Measurements from ENCODE around the gene SUMO3. TPM values are rescaled to one million over a fixed set of nuclear protein-coding genes. Genes with fewer than 3 reads are reported as not detected.
A peak's percentile ranks its signal among the peaks of the same experiment; 100 is the strongest.

SUMO3 gene
- total RNA-seq, 2 experiments from 2014 or later = 91.1 to 97.9 TPM

GRCh38 chr21:44853601-44854390, 35.9 kb upstream of the SUMO3 start:
- POLR2A ChIA-PET = no interaction called here
- peak overlapping the region; percentile 82 for H3K27ac Mint-ChIP-seq
- H3K36me3 Mint-ChIP-seq (ENCODE audit: low read depth) = peaks cover 48% of the 10 kb centered on the region

GRCh38 chr21:44850905-44851657, 33.2 kb upstream of the SUMO3 start:
- Mint-ChIP-seq H3K27me3 (no peaks in the 10 kb centered on the region), H3K4me1 (peaks cover 55% of the 10 kb centered on the region), H3K36me3 (ENCODE audit: low read depth) (peaks cover 38% of the 10 kb centered on the region), H3K9me3 (no peaks in the 10 kb centered on the region), H3K4me3 (no peak overlapping the region), H3K27ac (peak overlapping the region; percentile 60)
- ChIA-PET CTCF (interaction anchor here (0.8 to 0.9 kb wide), 2 partner anchors 21 to 31 kb away, joined by 3 read pairs; no protein-coding TSS in a partner anchor), POLR2A (no interaction called here)
- no peak for DNase-seq

More at GRCh38 chr21:44853601-44854390, 35.9 kb upstream of the SUMO3 start:
- CTCF ChIA-PET = interaction anchor here (1.0 to 1.2 kb wide), 2 partner anchors 13 to 86 kb away, joined by 3 to 4 read pairs; partner anchors contain the start of gene SLX9
- no peaks in the 10 kb centered on the region for H3K9me3 Mint-ChIP-seq
- H3K4me1 Mint-ChIP-seq = peaks cover 47% of the 10 kb centered on the region
- no peak for DNase-seq
- no peaks in the 10 kb centered on the region for H3K27me3 Mint-ChIP-seq
- H3K4me3 Mint-ChIP-seq = no peak overlapping the region

GRCh38 chr21:44850208-44850800, 32.4 kb upstream of the SUMO3 start:
- Mint-ChIP-seq H3K27me3 (no peaks in the 10 kb centered on the region), H3K36me3 (ENCODE audit: low read depth) (peaks cover 34% of the 10 kb centered on the region), H3K4me1 (peaks cover 55% of the 10 kb centered on the region), H3K27ac (no peak overlapping the region), H3K9me3 (no peaks in the 10 kb centered on the region), H3K4me3 (no peak overlapping the region)
- ChIA-PET CTCF (interaction anchor here (0.9 kb wide), 1 partner anchor 22 kb away, joined by 3 read pairs; no protein-coding TSS in a partner anchor), POLR2A (no interaction called here)
- DNase-seq = no peak

GRCh38 chr21:44849616-44850130, 31.8 kb upstream of the SUMO3 start:
- no peak overlapping the region for H3K27ac Mint-ChIP-seq
- H3K9me3 Mint-ChIP-seq = no peaks in the 10 kb centered on the region
- no peak for DNase-seq
- ChIA-PET CTCF (interaction anchor here (1.0 kb wide), 1 partner anchor 56 kb away, joined by 3 read pairs; no protein-coding TSS in a partner anchor), POLR2A (no interaction called here)
- no peaks in the 10 kb centered on the region for H3K27me3 Mint-ChIP-seq
- no peak overlapping the region for H3K4me3 Mint-ChIP-seq
- H3K4me1 Mint-ChIP-seq = peaks cover 52% of the 10 kb centered on the region
- peaks cover 28% of the 10 kb centered on the region for H3K36me3 Mint-ChIP-seq (ENCODE audit: low read depth)

- Mint-ChIP-seq H3K36me3 (ENCODE audit: low read depth) (peaks cover 20% of the 10 kb centered on the region), H3K4me1 (peaks cover 46% of the 10 kb centered on the region), H3K9me3 (no peaks in the 10 kb centered on the region), H3K27ac (no peak overlapping the region), H3K27me3 (no peaks in the 10 kb centered on the region), H3K4me3 (no peak overlapping the region)
- ChIA-PET CTCF (interaction anchor here (1.0 kb wide), 1 partner anchor 55 kb away, joined by 3 read pairs; no protein-coding TSS in a partner anchor), POLR2A (no interaction called here)
- DNase-seq = no peak
Measured at GRCh38 chr21:44848821-44849521, 31.1 kb upstream of the SUMO3 start.

GRCh38 chr21:44847261-44848056, 29.6 kb upstream of the SUMO3 start:
- POLR2A ChIA-PET = no interaction called here
- Mint-ChIP-seq H3K4me1 (peaks cover 35% of the 10 kb centered on the region), H3K4me3 (no peak overlapping the region)

GRCh38 chr21:44846485-44847260, 28.8 kb upstream of the SUMO3 start:
- H3K27me3 Mint-ChIP-seq = peaks cover 3% of the 10 kb centered on the region
- H3K36me3 Mint-ChIP-seq (ENCODE audit: low read depth) = peaks cover 11% of the 10 kb centered on the region
- DNase-seq = peak; percentile 57
- H3K27ac Mint-ChIP-seq = peak overlapping the region; percentile 52
- CTCF ChIA-PET = interaction anchor here (1.2 to 1.7 kb wide), 2 partner anchors 24 to 159 kb away, joined by 3 to 4 read pairs; no protein-coding TSS in a partner anchor
- POLR2A ChIA-PET = no interaction called here
- H3K4me1 Mint-ChIP-seq = peaks cover 27% of the 10 kb centered on the region
- peak overlapping the region; percentile 55 for H3K4me3 Mint-ChIP-seq
- H3K9me3 Mint-ChIP-seq = no peaks in the 10 kb centered on the region

More at GRCh38 chr21:44847261-44848056, 29.6 kb upstream of the SUMO3 start:
- no peaks in the 10 kb centered on the region for H3K9me3 Mint-ChIP-seq
- DNase-seq = no peak
- peaks cover 12% of the 10 kb centered on the region for H3K36me3 Mint-ChIP-seq (ENCODE audit: low read depth)
- no peaks in the 10 kb centered on the region for H3K27me3 Mint-ChIP-seq
- no peak overlapping the region for H3K27ac Mint-ChIP-seq
- CTCF ChIA-PET = interaction anchor here (1.2 to 1.7 kb wide), 2 partner anchors 25 to 158 kb away, joined by 3 to 4 read pairs; no protein-coding TSS in a partner anchor

- Mint-ChIP-seq H3K27me3 (peaks cover 3% of the 10 kb centered on the region), H3K9me3 (no peaks in the 10 kb centered on the region), H3K36me3 (ENCODE audit: low read depth) (peaks cover 11% of the 10 kb centered on the region), H3K4me3 (peak overlapping the region; percentile 55), H3K27ac (peak overlapping the region; percentile 52), H3K4me1 (peaks cover 22% of the 10 kb centered on the region)
- POLR2A ChIA-PET = no interaction called here
- CTCF ChIA-PET = no interaction called here
- DNase-seq = no peak
Measured at GRCh38 chr21:44846224-44846484, 28.3 kb upstream of the SUMO3 start.

- no peaks in the 10 kb centered on the region for H3K9me3 Mint-ChIP-seq
- ChIA-PET POLR2A (no interaction called here), CTCF (interaction anchor here (0.7 kb wide), 1 partner anchor 51 kb away, joined by 3 read pairs; no protein-coding TSS in a partner anchor)
- DNase-seq = peak; percentile 55
- H3K27me3 Mint-ChIP-seq = peaks cover 3% of the 10 kb centered on the region
- peak overlapping the region; percentile 55 for H3K4me3 Mint-ChIP-seq
- H3K4me1 Mint-ChIP-seq = peaks cover 19% of the 10 kb centered on the region
- H3K27ac Mint-ChIP-seq = no peak overlapping the region
- peaks cover 8% of the 10 kb centered on the region for H3K36me3 Mint-ChIP-seq (ENCODE audit: low read depth)
Measured at GRCh38 chr21:44845418-44846223, 27.8 kb upstream of the SUMO3 start.

GRCh38 chr21:44844256-44844655, 26.4 kb upstream of the SUMO3 start:
- no peak for DNase-seq
- H3K4me1 Mint-ChIP-seq = peaks cover 19% of the 10 kb centered on the region
- peaks cover 3% of the 10 kb centered on the region for H3K27me3 Mint-ChIP-seq
- H3K4me3 Mint-ChIP-seq = no peak overlapping the region
- CTCF ChIA-PET = interaction anchor here (0.6 kb wide), 2 partner anchors 39 to 491 kb away, joined by 3 to 4 read pairs; no protein-coding TSS in a partner anchor
- H3K9me3 Mint-ChIP-seq = no peaks in the 10 kb centered on the region
- peaks cover 2% of the 10 kb centered on the region for H3K36me3 Mint-ChIP-seq (ENCODE audit: low read depth)
- no peak overlapping the region for H3K27ac Mint-ChIP-seq
- POLR2A ChIA-PET = no interaction called here

All from activated CD4-positive, alpha-beta T cell treated with anti-CD3 and anti-CD28 coated beads, Interleukin-2, amount 10 ng/mL, durations not matched to agents 7 days and 5 days (primary cell).